ENCODE data around the gene RAP1GDS1.

RAP1GDS1 gene

GRCh38 chr4:98421111-98421510 lies 159.9 kb downstream of the RAP1GDS1 start:
- peak; percentile 47 for DNase-seq (ENCODE audit: low read depth, low spot score)
- TF ChIP-seq CTCF (IDR thresholded peaks at IDR 0.05; ENCODE audit: insufficient read depth, low read length, missing control alignments) = no peak
- POLR2A ChIA-PET = interaction anchor here (0.8 kb wide), 1 partner anchor 9 kb away, joined by 4 read pairs; no protein-coding TSS in a partner anchor
- H3K4me3 ChIP-seq (ENCODE audit: low read depth, low read length) = no peak overlapping the region
- CTCF ChIA-PET = interaction anchor here (1.4 kb wide), 1 partner anchor 9 kb away, joined by 4 read pairs; no protein-coding TSS in a partner anchor

DNA sequence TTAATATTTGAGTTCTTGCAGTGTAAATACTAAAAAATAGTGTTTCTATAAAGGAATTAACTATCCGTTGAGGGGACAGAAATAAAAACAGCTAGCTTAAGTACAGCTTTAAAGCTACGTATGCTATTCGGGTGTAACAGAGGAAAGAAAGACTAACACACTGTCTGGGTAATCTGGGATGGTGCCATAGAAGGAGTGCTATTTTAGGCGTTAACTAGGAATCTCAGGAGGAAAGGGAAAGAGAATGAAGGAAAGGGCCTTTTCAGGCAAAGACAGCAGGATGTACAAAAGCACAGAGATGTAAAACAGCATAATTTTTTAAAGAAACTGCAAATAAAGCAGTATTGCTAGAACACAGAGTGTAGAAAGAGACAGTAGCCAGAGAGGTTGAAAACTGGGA lies 161.8 kb downstream of the RAP1GDS1 start:
- CTCF ChIA-PET = no interaction called here
- H3K4me3 ChIP-seq (ENCODE audit: low read depth, low read length) = no peak overlapping the region
- POLR2A ChIA-PET = interaction anchor here (1.3 kb wide), 1 partner anchor 162 kb away, joined by 3 read pairs; the partner anchor contains the start of gene RAP1GDS1
- TF ChIP-seq CTCF (IDR thresholded peaks at IDR 0.05; ENCODE audit: insufficient read depth, low read length, missing control alignments) = no peak
- DNase-seq (ENCODE audit: low read depth, low spot score) = no peak

- TF ChIP-seq CTCF (IDR thresholded peaks at IDR 0.05; ENCODE audit: insufficient read depth, low read length, missing control alignments) = no peak
- no peak overlapping the region for H3K4me3 ChIP-seq (ENCODE audit: low read depth, low read length)
- ChIA-PET POLR2A (interaction anchor here (0.6 to 0.7 kb wide), 2 partner anchors 10 to 31 kb away, joined by 3 to 4 read pairs; no protein-coding TSS in a partner anchor), CTCF (interaction anchor here (0.7 to 2.0 kb wide), 5 partner anchors 9 to 718 kb away, joined by 3 to 6 read pairs (median 4); no protein-coding TSS in a partner anchor)
- peak; percentile 67 for DNase-seq (ENCODE audit: low read depth, low spot score)
Observed at GRCh38 chr4:98430708-98431403, 169.7 kb downstream of the RAP1GDS1 start.

DNA sequence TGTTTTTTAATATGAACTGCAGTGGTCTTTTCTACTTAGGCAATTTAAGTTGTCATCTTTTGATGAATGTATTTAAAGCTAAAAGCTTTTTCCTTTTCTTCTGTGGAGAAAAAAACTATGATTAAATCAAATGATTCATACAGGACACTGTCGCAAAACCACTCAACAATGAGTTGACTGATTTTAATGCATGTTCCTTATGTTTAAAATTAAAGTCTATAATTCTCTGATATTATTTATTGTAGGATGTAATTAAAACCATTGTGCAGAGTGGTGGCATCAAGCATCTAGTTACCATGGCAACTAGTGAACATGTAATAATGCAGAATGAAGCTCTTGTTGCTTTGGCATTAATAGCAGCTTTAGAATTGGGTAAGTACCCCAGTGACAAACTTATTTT lies 172.5 kb downstream of the RAP1GDS1 start:
- no peak for DNase-seq (ENCODE audit: low read depth, low spot score)
- TF ChIP-seq CTCF (IDR thresholded peaks at IDR 0.05; ENCODE audit: insufficient read depth, low read length, missing control alignments) = no peak
- CTCF ChIA-PET = interaction anchor here (1.5 kb wide), 1 partner anchor 282 kb away, joined by 3 read pairs; no protein-coding TSS in a partner anchor
- POLR2A ChIA-PET = no interaction called here
- no peak overlapping the region for H3K4me3 ChIP-seq (ENCODE audit: low read depth, low read length)

- no peak for TF ChIP-seq CTCF (IDR thresholded peaks at IDR 0.05; ENCODE audit: insufficient read depth, low read length, missing control alignments)
- POLR2A ChIA-PET = no interaction called here
- CTCF ChIA-PET = interaction anchor here (1.5 kb wide), 1 partner anchor 283 kb away, joined by 3 read pairs; no protein-coding TSS in a partner anchor
- H3K4me3 ChIP-seq (ENCODE audit: low read depth, low read length) = no peak overlapping the region
- no peak for DNase-seq (ENCODE audit: low read depth, low spot score)
Observed at GRCh38 chr4:98434816-98435215, 173.6 kb downstream of the RAP1GDS1 start.

DNA sequence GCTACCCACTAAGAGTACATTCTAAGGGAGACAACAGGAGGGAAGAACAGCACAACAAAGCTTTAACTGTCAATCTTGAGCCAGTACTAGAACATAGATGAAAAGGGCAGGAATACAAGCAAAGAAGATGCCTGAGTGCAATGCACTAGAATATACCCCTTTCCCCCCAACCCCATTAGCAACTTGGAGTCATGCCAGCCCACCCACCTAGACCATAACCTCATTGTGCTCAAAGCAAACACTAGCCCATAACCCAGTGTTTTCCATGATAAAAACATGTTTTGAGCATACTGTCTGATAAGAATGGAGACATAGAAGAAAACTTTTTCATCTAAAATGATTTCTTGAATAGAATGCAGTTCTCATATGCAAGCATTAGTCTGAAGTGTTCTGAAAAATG lies 183.2 kb downstream of the RAP1GDS1 start:
- CTCF ChIA-PET = no interaction called here
- H3K4me3 ChIP-seq (ENCODE audit: low read depth, low read length) = no peak overlapping the region
- TF ChIP-seq CTCF (IDR thresholded peaks at IDR 0.05; ENCODE audit: insufficient read depth, low read length, missing control alignments) = no peak
- no peak for DNase-seq (ENCODE audit: low read depth, low spot score)
- POLR2A ChIA-PET = no interaction called here

Data from AG04449 (cell line).